ENCODE data around the gene KRT1.

DNA sequence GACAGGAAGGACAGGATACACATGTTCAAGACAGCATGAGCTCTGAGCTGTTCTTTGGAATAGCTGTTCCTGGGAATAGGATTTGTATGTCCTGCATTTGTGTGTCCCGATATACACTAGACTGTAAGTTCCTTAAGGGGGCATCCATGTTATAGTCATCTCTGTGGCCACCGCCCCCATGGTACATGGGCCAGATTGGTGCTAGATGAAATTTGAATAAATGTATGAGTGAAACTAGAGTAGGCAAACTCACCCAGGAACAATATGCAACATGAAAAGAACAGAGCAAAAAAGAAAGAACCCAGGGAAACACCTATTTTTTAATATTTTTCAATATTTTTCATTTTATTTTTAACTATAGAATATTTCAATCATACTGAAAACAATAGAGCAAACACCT lies 48.2 kb upstream of the KRT1 start:
- TF ChIP-seq ZSCAN23 (tag by site-specific recombination; IDR thresholded peaks at IDR 0.05) (no peak), CTCF (tag by site-specific recombination; IDR thresholded peaks at IDR 0.05) (no peak)
